ENCODE measurements around the gene DGLUCY.
"Not testable (repeated sequence)": the region's sequence is repeated elsewhere in the genome, so short reads cannot be mapped to it uniquely, and the experiment has no call there.

The DGLUCY gene

GRCh38 chr14:91113829-91114078, at the start of gene DGLUCY:
Gene DGLUCY (plus strand): TSS chr14:91114073. CDS start chr14:91160295, 46,222 bp downstream.
- H3K27ac Mint-ChIP-seq (ENCODE audit: low read depth) = peak within 1 kb of the TSS; percentile 92
- H3K4me3 Mint-ChIP-seq = peak within 1 kb of the TSS; percentile 79
- ATAC-seq (replicated peaks; ENCODE audit: extremely low read depth, poor library complexity, severe bottlenecking) (peak; percentile 83), DNase-seq (ENCODE audit: low spot score in 2 of 2) (no peak)
- no peaks in the 10 kb centered on the region for H3K27me3 Mint-ChIP-seq
- peaks cover 69% of the 10 kb centered on the region for H3K4me1 Mint-ChIP-seq
- peaks cover 9% of the 10 kb centered on the region for H3K36me3 Mint-ChIP-seq (ENCODE audit: insufficient read depth)
- no peaks in the 10 kb centered on the region for H3K9me3 Mint-ChIP-seq

GRCh38 chr14:91065266-91065665, 48.6 kb upstream of the DGLUCY start:
- DNase-seq (ENCODE audit: low spot score in 2 of 2) = no peak
- peak overlapping the region; percentile 3 for H3K4me3 Mint-ChIP-seq
- peaks cover 5% of the 10 kb centered on the region for H3K36me3 Mint-ChIP-seq (ENCODE audit: insufficient read depth)
- H3K9me3 Mint-ChIP-seq = peaks cover 8% of the 10 kb centered on the region
- peaks cover 56% of the 10 kb centered on the region for H3K4me1 Mint-ChIP-seq
- peak overlapping the region; percentile 32 for H3K27ac Mint-ChIP-seq (ENCODE audit: low read depth)
- H3K27me3 Mint-ChIP-seq = no peaks in the 10 kb centered on the region
- no peak for ATAC-seq (replicated peaks; ENCODE audit: extremely low read depth, poor library complexity, severe bottlenecking)

DNA sequence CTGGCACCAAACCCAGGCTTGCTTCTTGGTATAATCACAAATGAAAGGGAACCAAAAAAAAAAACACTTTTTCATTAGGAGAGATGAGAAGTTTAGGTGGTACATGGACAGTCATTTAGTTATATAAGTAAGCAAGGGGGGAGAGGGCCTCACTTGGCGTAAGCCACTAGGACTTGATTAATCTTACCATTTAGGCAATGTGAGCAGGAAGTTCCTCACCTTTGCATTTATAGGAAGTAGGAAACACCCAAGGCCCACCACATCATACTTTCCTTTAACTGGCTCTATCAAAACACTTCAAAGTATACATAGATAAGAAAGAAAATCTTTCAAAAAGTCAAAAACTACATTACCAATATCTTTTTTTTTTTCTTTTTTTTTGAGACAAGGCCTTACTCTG, 46.7 kb upstream of the DGLUCY start:
- Mint-ChIP-seq H3K9me3 (peaks cover 8% of the 10 kb centered on the region), H3K36me3 (ENCODE audit: insufficient read depth) (peaks cover 5% of the 10 kb centered on the region), H3K27me3 (no peaks in the 10 kb centered on the region), H3K4me3 (peak overlapping the region; percentile 55), H3K4me1 (peaks cover 56% of the 10 kb centered on the region), H3K27ac (ENCODE audit: low read depth) (peak overlapping the region; percentile 23)
- DNase-seq (ENCODE audit: low spot score in 2 of 2) (no peak), ATAC-seq (replicated peaks; ENCODE audit: extremely low read depth, poor library complexity, severe bottlenecking) (peak; percentile 48)

DNA sequence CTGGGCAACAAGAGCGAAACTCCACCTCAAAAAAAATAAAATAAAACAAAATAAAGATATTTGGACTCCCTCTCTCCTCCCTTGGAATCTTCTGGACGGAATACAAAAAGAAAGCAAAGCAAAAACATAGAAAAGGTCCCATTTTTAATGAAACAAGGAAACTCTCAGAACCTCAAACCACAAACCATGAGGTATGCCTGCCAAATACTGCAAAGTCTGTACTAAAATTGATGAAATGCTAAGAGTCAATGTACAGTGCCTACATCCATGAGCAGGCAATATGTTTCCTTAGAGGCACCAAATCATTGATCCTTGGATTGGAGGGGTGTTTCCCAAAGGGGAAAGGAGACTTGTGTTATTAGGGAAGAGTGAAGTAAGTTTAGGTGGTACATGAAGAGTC, 45.2 kb upstream of the DGLUCY start:
- Mint-ChIP-seq H3K4me1 (peaks cover 44% of the 10 kb centered on the region), H3K36me3 (ENCODE audit: insufficient read depth) (peaks cover 5% of the 10 kb centered on the region)

DNA sequence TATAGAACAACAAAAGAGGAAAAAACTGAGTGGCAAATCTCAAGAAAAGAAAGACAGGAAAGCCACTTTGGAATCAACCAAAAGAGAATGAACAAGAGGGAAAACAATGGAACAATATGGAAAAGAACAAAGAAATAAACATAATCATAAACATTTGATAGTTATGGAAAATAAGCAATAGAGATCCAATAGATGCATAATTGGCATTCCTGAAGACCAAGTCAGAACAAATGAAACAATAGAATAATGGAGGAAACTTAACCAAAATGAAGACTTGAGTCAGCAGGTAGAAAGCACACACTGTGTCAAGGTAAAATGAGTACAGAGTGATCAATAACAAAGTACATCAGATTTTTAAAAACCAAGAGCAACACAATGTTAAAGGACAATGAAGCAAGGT, 43.3 kb upstream of the DGLUCY start:
- ATAC-seq (replicated peaks; ENCODE audit: extremely low read depth, poor library complexity, severe bottlenecking) (no peak), DNase-seq (ENCODE audit: low spot score in 2 of 2) (no peak)
- Mint-ChIP-seq H3K9me3 (no peaks in the 10 kb centered on the region), H3K4me1 (peaks cover 32% of the 10 kb centered on the region), H3K27me3 (no peaks in the 10 kb centered on the region), H3K27ac (ENCODE audit: low read depth) (no peak overlapping the region), H3K36me3 (ENCODE audit: insufficient read depth) (peaks cover 5% of the 10 kb centered on the region), H3K4me3 (no peak overlapping the region)

More for the DNA sequence above, 45.2 kb upstream of the DGLUCY start:
- Mint-ChIP-seq H3K27ac (ENCODE audit: low read depth) (peak overlapping the region; percentile 23), H3K9me3 (peaks cover 4% of the 10 kb centered on the region), H3K4me3 (peak overlapping the region; percentile 63), H3K27me3 (no peaks in the 10 kb centered on the region)
- ATAC-seq (replicated peaks; ENCODE audit: extremely low read depth, poor library complexity, severe bottlenecking) (no peak), DNase-seq (ENCODE audit: low spot score in 2 of 2) (no peak)

DNA sequence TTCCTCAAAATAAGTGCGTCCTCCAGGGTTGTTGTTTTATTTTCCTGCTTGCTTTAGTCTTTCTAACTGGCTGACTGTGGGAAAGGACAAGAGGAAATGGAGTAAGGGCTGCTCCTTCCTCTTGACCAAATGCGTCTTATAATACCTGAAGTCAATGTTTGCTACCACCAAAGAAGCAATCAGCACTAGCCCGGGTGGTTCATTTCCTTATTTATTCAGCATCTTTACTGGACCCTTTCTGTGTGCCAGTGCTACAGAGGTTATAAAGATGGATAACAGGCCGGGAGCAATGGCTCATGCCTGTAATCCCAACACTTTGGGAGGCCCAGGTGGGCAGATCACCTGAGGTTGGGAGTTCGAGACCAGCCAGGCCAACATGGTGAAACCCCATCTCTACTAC, 38.3 kb upstream of the DGLUCY start:
- H3K9me3 Mint-ChIP-seq = no peaks in the 10 kb centered on the region
- H3K4me1 Mint-ChIP-seq = peaks cover 33% of the 10 kb centered on the region

GRCh38 chr14:91078095-91078737, 35.7 kb upstream of the DGLUCY start:
- peaks cover 33% of the 10 kb centered on the region for H3K4me1 Mint-ChIP-seq

More for the DNA sequence above, 38.3 kb upstream of the DGLUCY start:
- no peak for DNase-seq (ENCODE audit: low spot score in 2 of 2)
- ATAC-seq (replicated peaks; ENCODE audit: extremely low read depth, poor library complexity, severe bottlenecking) = no peak
- H3K4me3 Mint-ChIP-seq = no peak overlapping the region
- H3K27ac Mint-ChIP-seq (ENCODE audit: low read depth) = no peak overlapping the region
- H3K36me3 Mint-ChIP-seq (ENCODE audit: insufficient read depth) = peaks cover 3% of the 10 kb centered on the region
- no peaks in the 10 kb centered on the region for H3K27me3 Mint-ChIP-seq

DNA sequence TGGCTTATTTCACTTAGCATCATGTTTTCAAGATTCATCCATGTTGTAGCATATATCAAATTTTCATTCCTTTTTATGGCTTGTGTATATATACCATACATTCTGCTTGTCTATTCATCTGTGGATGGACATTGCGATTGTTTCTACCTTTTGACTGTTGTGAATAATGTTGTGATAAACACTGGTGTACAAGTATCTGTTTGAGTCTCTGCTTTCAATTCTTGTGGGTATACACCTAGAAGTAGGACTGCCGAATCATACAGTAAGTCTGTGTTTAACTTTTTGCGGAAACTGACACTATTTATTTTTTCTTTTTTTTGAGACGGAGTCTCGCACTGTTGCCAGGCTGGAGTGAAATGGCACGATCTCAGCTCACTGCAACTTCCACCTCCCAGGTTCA, 33.8 kb upstream of the DGLUCY start:
- Mint-ChIP-seq H3K27me3 (no peaks in the 10 kb centered on the region), H3K4me3 (no peak overlapping the region), H3K9me3 (no peaks in the 10 kb centered on the region), H3K36me3 (ENCODE audit: insufficient read depth) (peaks cover 5% of the 10 kb centered on the region), H3K27ac (ENCODE audit: low read depth) (no peak overlapping the region), H3K4me1 (peaks cover 33% of the 10 kb centered on the region)
- no peak for DNase-seq (ENCODE audit: low spot score in 2 of 2)
- no peak for ATAC-seq (replicated peaks; ENCODE audit: extremely low read depth, poor library complexity, severe bottlenecking)

More at GRCh38 chr14:91078095-91078737, 35.7 kb upstream of the DGLUCY start:
- Mint-ChIP-seq H3K27ac (ENCODE audit: low read depth) (peak overlapping the region; percentile 87), H3K27me3 (no peaks in the 10 kb centered on the region), H3K36me3 (ENCODE audit: insufficient read depth) (peaks cover 3% of the 10 kb centered on the region), H3K4me3 (peak overlapping the region; percentile 47), H3K9me3 (no peaks in the 10 kb centered on the region)
- DNase-seq (ENCODE audit: low spot score in 2 of 2) (peak in 1 of 2 donors; percentile 38), ATAC-seq (replicated peaks; ENCODE audit: extremely low read depth, poor library complexity, severe bottlenecking) (peak; percentile 100)

- peaks cover 4% of the 10 kb centered on the region for H3K27me3 Mint-ChIP-seq
- peaks cover 5% of the 10 kb centered on the region for H3K36me3 Mint-ChIP-seq (ENCODE audit: insufficient read depth)
- H3K27ac Mint-ChIP-seq (ENCODE audit: low read depth) = no peak overlapping the region
- no peaks in the 10 kb centered on the region for H3K9me3 Mint-ChIP-seq
- no peak for DNase-seq (ENCODE audit: low spot score in 2 of 2)
- H3K4me3 Mint-ChIP-seq = no peak overlapping the region
- ATAC-seq (replicated peaks; ENCODE audit: extremely low read depth, poor library complexity, severe bottlenecking) = no peak
- peaks cover 21% of the 10 kb centered on the region for H3K4me1 Mint-ChIP-seq
Observed at GRCh38 chr14:91082282-91082681, 31.6 kb upstream of the DGLUCY start.

DNA sequence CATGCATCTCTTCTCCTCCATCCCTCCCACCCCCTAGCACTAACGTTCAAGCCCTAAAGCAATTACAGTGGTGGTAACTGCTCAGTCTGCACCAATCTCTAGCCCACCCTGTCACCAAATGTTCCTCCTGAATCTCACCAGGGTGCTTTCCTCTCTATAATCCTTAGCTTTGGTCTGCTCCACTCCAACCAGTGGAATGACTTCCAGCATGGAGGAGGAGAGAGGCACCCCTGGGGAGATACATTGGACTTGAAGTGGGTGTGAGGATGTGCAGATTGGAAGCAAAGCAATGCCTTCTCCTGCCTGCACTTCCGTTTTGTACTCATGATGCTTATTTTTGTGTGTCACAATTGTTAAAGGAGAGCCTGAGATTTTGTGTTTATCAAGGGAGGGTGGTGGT, 29.4 kb upstream of the DGLUCY start:
- Mint-ChIP-seq H3K4me1 (peaks cover 12% of the 10 kb centered on the region), H3K27ac (ENCODE audit: low read depth) (no peak overlapping the region), H3K27me3 (peaks cover 10% of the 10 kb centered on the region), H3K36me3 (ENCODE audit: insufficient read depth) (peaks cover 2% of the 10 kb centered on the region), H3K4me3 (no peak overlapping the region), H3K9me3 (no peaks in the 10 kb centered on the region)
- DNase-seq (ENCODE audit: low spot score in 2 of 2) (no peak), ATAC-seq (replicated peaks; ENCODE audit: extremely low read depth, poor library complexity, severe bottlenecking) (no peak)

GRCh38 chr14:91087470-91087869, 26.4 kb upstream of the DGLUCY start:
- not testable (repeated sequence) for H3K4me3 Mint-ChIP-seq; H3K9me3 Mint-ChIP-seq; DNase-seq (ENCODE audit: low spot score in 2 of 2); ATAC-seq (replicated peaks; ENCODE audit: extremely low read depth, poor library complexity, severe bottlenecking); H3K36me3 Mint-ChIP-seq (ENCODE audit: insufficient read depth); H3K27ac Mint-ChIP-seq (ENCODE audit: low read depth); H3K27me3 Mint-ChIP-seq; H3K4me1 Mint-ChIP-seq

DNA sequence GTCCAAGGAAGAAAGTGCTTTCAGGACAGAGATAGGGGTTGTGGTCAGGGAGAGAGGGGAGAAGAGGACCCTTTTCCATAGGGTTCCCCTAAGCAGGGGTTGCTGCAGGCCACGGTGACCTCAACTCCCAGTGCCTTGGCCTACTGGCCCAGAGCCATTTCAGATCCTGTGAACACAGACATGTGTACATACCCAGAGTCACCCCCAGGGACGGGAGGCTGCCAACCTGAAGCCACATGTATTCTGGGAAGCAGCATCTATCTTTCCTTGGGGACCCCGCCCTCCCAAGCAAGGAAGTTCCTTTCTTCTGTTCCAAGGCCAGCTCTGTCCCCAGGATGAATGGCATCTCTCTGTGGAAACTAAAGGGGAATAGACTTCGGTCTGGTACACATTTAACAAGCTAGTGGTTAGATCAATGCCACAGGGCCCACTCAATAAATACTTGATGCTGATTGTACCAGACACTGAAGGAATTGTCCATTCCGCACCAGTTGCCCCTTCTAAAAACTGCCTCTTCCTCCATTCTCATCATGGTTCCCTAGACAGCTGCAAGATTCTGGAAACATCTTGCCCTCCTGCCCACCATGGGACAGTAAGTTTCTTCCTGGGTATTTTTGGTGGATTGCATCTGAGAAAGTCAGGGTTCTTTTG, 25.2 kb upstream of the DGLUCY start:
- Mint-ChIP-seq H3K9me3 (no peaks in the 10 kb centered on the region), H3K27ac (ENCODE audit: low read depth) (no peak overlapping the region), H3K4me3 (no peak overlapping the region), H3K27me3 (peaks cover 10% of the 10 kb centered on the region), H3K36me3 (ENCODE audit: insufficient read depth) (peaks cover 2% of the 10 kb centered on the region), H3K4me1 (peaks cover 6% of the 10 kb centered on the region)
- DNase-seq (ENCODE audit: low spot score in 2 of 2) (no peak), ATAC-seq (replicated peaks; ENCODE audit: extremely low read depth, poor library complexity, severe bottlenecking) (no peak)

DNA sequence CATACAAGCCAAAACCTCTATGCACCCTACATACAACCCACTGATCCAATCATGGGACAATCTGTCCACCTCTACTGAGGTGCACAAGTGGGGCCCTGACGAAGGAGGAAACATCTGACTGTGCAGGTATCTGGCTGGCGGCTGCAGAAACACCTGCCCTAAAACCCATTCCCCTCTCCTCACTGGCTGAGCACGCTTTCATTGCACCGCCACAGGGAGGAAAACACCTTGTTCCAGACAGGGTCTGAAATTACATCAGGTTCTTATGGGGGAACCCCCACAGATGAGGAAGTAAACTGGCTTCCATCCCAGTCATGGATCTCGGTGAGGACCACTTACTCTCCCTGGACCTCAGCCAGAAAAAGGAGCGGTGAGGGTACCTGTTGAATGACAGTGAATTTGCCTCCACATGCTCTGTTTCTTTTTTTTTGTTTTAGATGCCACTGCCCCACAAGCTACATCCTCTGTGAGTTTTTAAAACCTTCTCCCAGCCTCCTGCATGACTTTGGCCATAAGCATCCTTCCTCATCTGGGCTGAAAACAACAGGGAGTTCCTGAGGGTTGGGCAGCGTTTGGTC, 23.8 kb upstream of the DGLUCY start:
- no peak overlapping the region for H3K27ac Mint-ChIP-seq (ENCODE audit: low read depth)
- no peak for ATAC-seq (replicated peaks; ENCODE audit: extremely low read depth, poor library complexity, severe bottlenecking)
- H3K36me3 Mint-ChIP-seq (ENCODE audit: insufficient read depth) = no peaks in the 10 kb centered on the region
- no peak overlapping the region for H3K4me3 Mint-ChIP-seq
- peaks cover 10% of the 10 kb centered on the region for H3K27me3 Mint-ChIP-seq
- no peaks in the 10 kb centered on the region for H3K9me3 Mint-ChIP-seq
- no peak for DNase-seq (ENCODE audit: low spot score in 2 of 2)
- peaks cover 6% of the 10 kb centered on the region for H3K4me1 Mint-ChIP-seq

Data from central memory CD8-positive, alpha-beta T cell (primary cell).